Measurements from ENCODE around the gene LAMB1. TPM values are rescaled to one million over a fixed set of nuclear protein-coding genes. Genes with fewer than 3 reads are reported as not detected.
A peak's percentile ranks its signal among the peaks of the same experiment; 100 is the strongest.

LAMB1 gene
- total RNA-seq, 1 donor, result 483 TPM

- DNase-seq (ENCODE audit: low read depth), result peak; percentile 70
- no peak for TF ChIP-seq CTCF (IDR thresholded peaks at IDR 0.05; ENCODE audit: insufficient read depth, low read depth, low read length)
- H3K4me3 ChIP-seq (ENCODE audit: low read depth, low read length), result no peak overlapping the region
Observed at GRCh38 chr7:107994421-107995030, 8.4 kb downstream of the LAMB1 start.

GRCh38 chr7:107993891-107994291, 9.1 kb downstream of the LAMB1 start:
- TF ChIP-seq CTCF (IDR thresholded peaks at IDR 0.05; ENCODE audit: insufficient read depth, low read depth, low read length), result no peak
- H3K4me3 ChIP-seq (ENCODE audit: low read depth, low read length), result no peak overlapping the region
- DNase-seq (ENCODE audit: low read depth), result no peak

- DNase-seq (ENCODE audit: low read depth), result no peak
- TF ChIP-seq CTCF (IDR thresholded peaks at IDR 0.05; ENCODE audit: insufficient read depth, low read depth, low read length), result no peak
- no peak overlapping the region for H3K4me3 ChIP-seq (ENCODE audit: low read depth, low read length)
Observed at GRCh38 chr7:107989618-107990373, 13.2 kb downstream of the LAMB1 start.

GRCh38 chr7:107982918-107983389, 20.0 kb downstream of the LAMB1 start:
- DNase-seq (ENCODE audit: low read depth), result no peak
- TF ChIP-seq CTCF (IDR thresholded peaks at IDR 0.05; ENCODE audit: insufficient read depth, low read depth, low read length), result peak; percentile 33
- H3K4me3 ChIP-seq (ENCODE audit: low read depth, low read length), result no peak overlapping the region

GRCh38 chr7:107982042-107982840, 20.7 kb downstream of the LAMB1 start:
- DNase-seq (ENCODE audit: low read depth), result no peak
- H3K4me3 ChIP-seq (ENCODE audit: low read depth, low read length), result no peak overlapping the region
- no peak for TF ChIP-seq CTCF (IDR thresholded peaks at IDR 0.05; ENCODE audit: insufficient read depth, low read depth, low read length)

GRCh38 chr7:107981466-107981865, 21.5 kb downstream of the LAMB1 start:
- DNase-seq (ENCODE audit: low read depth), result no peak

More at GRCh38 chr7:107981466-107981865, 21.5 kb downstream of the LAMB1 start:
- no peak overlapping the region for H3K4me3 ChIP-seq (ENCODE audit: low read depth, low read length)
- TF ChIP-seq CTCF (IDR thresholded peaks at IDR 0.05; ENCODE audit: insufficient read depth, low read depth, low read length), result no peak

Measured in fibroblast of villous mesenchyme (primary cell).